BJ (cell line): ENCODE measurements around the gene NSD1. TPM values are rescaled to one million over a fixed set of nuclear protein-coding genes. Genes with fewer than 3 reads are reported as not detected.

Experiments
- CTCF ChIA-PET: fragments of 350-600 bp; formaldehyde crosslinking; extraction: SDS; loops from one replicate; lab custom pipeline; 2021; ENCODE audit warnings: antibody characterized with exemption, inconsistent platforms; lab: Yijun Ruan, JAX
- POLR2A ChIA-PET: fragments of 300-600 bp; sonication (Branson Sonifier 250); formaldehyde crosslinking; extraction: SDS; loops from one replicate; lab custom pipeline; 2021; ENCODE audit warnings: antibody characterized with exemption; lab: Charles Lee
- DNase-seq: peaks from one replicate; pipeline ENCODE4 v3.0.0-alpha.2; 2011; ENCODE audit warnings: low read depth
- H3K27me3 ChIP-seq: 2 replicates; pipeline ENCODE4 v1.6.0; 2011; ENCODE audit warnings: low read length; ENCODE audit not compliant: control insufficient read depth, insufficient read depth
- H3K36me3 ChIP-seq: 2 replicates; pipeline ENCODE4 v1.5.1; 2011; ENCODE audit warnings: low read length; ENCODE audit not compliant: control insufficient read depth, insufficient read depth
- H3K4me3 ChIP-seq: 2 replicates; pipeline ENCODE4 v1.5.1; 2011; ENCODE audit warnings: low read depth, mild to moderate bottlenecking, control low read depth, low read length
- CTCF ChIP-seq: IDR thresholded peaks from 2 replicates; pipeline ENCODE4 v1.5.1; 2011; ENCODE audit warnings: low read depth, mild to moderate bottlenecking, control low read depth, inconsistent platforms, low read length, moderate library complexity; ENCODE audit not compliant: insufficient read depth
- polyA plus RNA-seq: library from polyadenylated mRNA; depleted of rRNA; stranded (reverse); fragments of >200 nt; gene quantifications from 2 replicates; pipeline ENCODE4 v1.2.3, GENCODE V29; 2011

NSD1 gene
- polyA plus RNA-seq, 1 experiment, result 15.8 TPM

GRCh38 chr5:177132136-177133095 lies 1.2 kb upstream of the NSD1 start:
- Histone ChIP-seq H3K36me3 (peaks cover 2% of the 10 kb centered on the region; the same call in 1 of the 2 replicates), H3K27me3 (no peaks in the 10 kb centered on the region), H3K4me3 (no peak overlapping the region; the same call in 1 of the 2 replicates)
- no peak for DNase-seq
- ChIA-PET POLR2A (no interaction called here), CTCF (interaction anchor here (4.2 kb wide), 1 partner anchor 19 kb away, joined by 15 read pairs; no protein-coding TSS in a partner anchor)
- no peak for TF ChIP-seq CTCF

- DNase-seq, result no peak
- CTCF ChIA-PET, result interaction anchor here (0.6 to 4.2 kb wide), 4 partner anchors 20 to 373 kb away, joined by 3 to 15 read pairs (median 4); no protein-coding TSS in a partner anchor
- POLR2A ChIA-PET, result no interaction called here
- no peaks in the 10 kb centered on the region for H3K27me3 ChIP-seq
- TF ChIP-seq CTCF, result no peak
- peak overlapping the region; percentile 64 for H3K4me3 ChIP-seq
- H3K36me3 ChIP-seq, result peaks cover 4% of the 10 kb centered on the region; the same call in 1 of the 2 replicates
Measured at GRCh38 chr5:177133853-177134696, 502 bp downstream of the NSD1 start.

GRCh38 chr5:177134697-177135225 lies 1.2 kb downstream of the NSD1 start:
- POLR2A ChIA-PET, result no interaction called here
- no peak for DNase-seq

GRCh38 chr5:177140312-177140711 lies 6.7 kb downstream of the NSD1 start:
- Histone ChIP-seq H3K27me3 (no peaks in the 10 kb centered on the region), H3K36me3 (peaks cover 6% of the 10 kb centered on the region; the same call in 1 of the 2 replicates), H3K4me3 (no peak overlapping the region)
- no peak for DNase-seq
- POLR2A ChIA-PET, result no interaction called here
- CTCF ChIA-PET, result interaction anchor here (0.6 to 0.7 kb wide), 2 partner anchors 26 to 49 kb away, joined by 3 read pairs; no protein-coding TSS in a partner anchor
- no peak for TF ChIP-seq CTCF

More at GRCh38 chr5:177134697-177135225, 1.2 kb downstream of the NSD1 start:
- peaks cover 4% of the 10 kb centered on the region; the same call in 1 of the 2 replicates for H3K36me3 ChIP-seq
- TF ChIP-seq CTCF, result no peak
- H3K27me3 ChIP-seq, result no peaks in the 10 kb centered on the region
- CTCF ChIA-PET, result interaction anchor here (0.6 to 4.2 kb wide), 4 partner anchors 21 to 372 kb away, joined by 3 to 15 read pairs (median 4); no protein-coding TSS in a partner anchor
- peak overlapping the region; percentile 64 for H3K4me3 ChIP-seq
